Loucy (cell line): ENCODE results near the gene TRNT1.

Source experiments
- H2AFZ ChIP-seq: fragments of 200-600 bp; sonication (generic); 2 replicates; pipeline ENCODE4 v1.6.0; 2016; ENCODE audit warnings: antibody characterized with exemption, mild to moderate bottlenecking, low read length, moderate library complexity
- H3F3A ChIP-seq: fragments of 200-600 bp; 2 replicates; pipeline ENCODE4 v1.6.0; 2016; ENCODE audit warnings: antibody characterized with exemption, low read depth, mild to moderate bottlenecking
- H3K27me3 ChIP-seq: fragments of 200-600 bp; sonication (generic); 2 replicates; pipeline ENCODE4 v1.6.1; 2014; ENCODE audit warnings: low read length, mild to moderate bottlenecking; ENCODE audit not compliant: insufficient read depth, poor library complexity, severe bottlenecking
- H3K36me3 ChIP-seq: fragments of 200-600 bp; sonication (generic); 2 replicates; pipeline ENCODE4 v1.6.1; 2016; ENCODE audit warnings: low read length; ENCODE audit not compliant: insufficient read depth
- H3K4me1 ChIP-seq: fragments of 200-600 bp; sonication (generic); 2 replicates; pipeline ENCODE4 v1.5.1; 2014; ENCODE audit warnings: low read length, mild to moderate bottlenecking; ENCODE audit not compliant: insufficient read depth, poor library complexity, severe bottlenecking
- H3K4me2 ChIP-seq: fragments of 200-600 bp; sonication (generic); 2 replicates; pipeline ENCODE4 v1.6.0; 2014; ENCODE audit warnings: antibody characterized with exemption, low read length, low read depth, mild to moderate bottlenecking; ENCODE audit not compliant: poor library complexity, severe bottlenecking
- H3K4me3 ChIP-seq: fragments of 200-600 bp; sonication (generic); 2 replicates; pipeline ENCODE4 v1.5.1; 2014; ENCODE audit warnings: low read length, mild to moderate bottlenecking, mixed read lengths; ENCODE audit not compliant: poor library complexity, severe bottlenecking
- H3K79me2 ChIP-seq: fragments of 200-600 bp; sonication (generic); 2 replicates; pipeline ENCODE4 v1.6.1; 2014; ENCODE audit warnings: low read length; ENCODE audit not compliant: insufficient read depth
- H3K9ac ChIP-seq: fragments of 200-600 bp; sonication (generic); 2 replicates; pipeline ENCODE4 v1.6.0; 2014; ENCODE audit warnings: mild to moderate bottlenecking, low read depth, low read length, moderate library complexity; ENCODE audit not compliant: poor library complexity, severe bottlenecking
- H3K9me2 ChIP-seq: fragments of 200-600 bp; sonication (generic); replicated peaks from 2 replicates; pipeline ENCODE4 v1.6.1; 2016; ENCODE audit warnings: low read depth, low read length, mixed read lengths
- H3K9me3 ChIP-seq: fragments of 200-600 bp; sonication (generic); 2 replicates; pipeline ENCODE4 v1.6.1; 2014; ENCODE audit warnings: mild to moderate bottlenecking, antibody characterized with exemption, low read length, low read depth; ENCODE audit not compliant: insufficient read depth
- H4K20me1 ChIP-seq: fragments of 200-600 bp; sonication (generic); 2 replicates; pipeline ENCODE4 v1.6.0; 2014; ENCODE audit warnings: antibody characterized with exemption, low read length, mild to moderate bottlenecking; ENCODE audit not compliant: insufficient read depth, poor library complexity, severe bottlenecking
- EZH2phosphoT487 ChIP-seq: fragments of 200-600 bp; IDR thresholded peaks from 2 replicates; pipeline ENCODE4 v1.6.1; 2018; ENCODE audit warnings: antibody characterized with exemption, mild to moderate bottlenecking, moderate library complexity, borderline replicate concordance
- TF ChIP-seq, protein P1 (sequence below): fragments of 200-600 bp; sonication (generic); conservative IDR thresholded peaks from 2 replicates; pipeline ENCODE4 v1.5.1; 2014; ENCODE audit warnings: mild to moderate bottlenecking, antibody characterized with exemption, low read length

TRNT1 gene

DNA sequence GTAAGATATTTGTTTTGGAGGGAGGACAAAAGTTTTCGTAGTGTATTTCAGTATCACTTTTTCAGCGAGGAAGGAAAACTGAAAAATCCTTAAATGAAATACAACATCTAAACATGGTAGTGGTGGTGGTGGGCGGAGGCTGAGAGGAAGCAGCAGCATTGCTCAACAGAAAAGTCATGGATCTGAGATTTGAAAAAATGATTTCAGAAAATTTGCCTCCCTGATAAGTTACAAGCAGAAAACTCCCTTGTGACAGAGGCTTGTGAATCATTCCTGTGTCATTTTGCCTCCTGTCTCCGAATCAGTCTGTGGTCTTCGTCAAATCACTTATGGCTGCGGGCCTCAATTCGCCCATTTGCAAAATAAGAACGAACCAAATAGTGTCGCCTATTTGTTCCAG, 53.7 kb downstream of the TRNT1 start:
- Histone ChIP-seq H3K4me2 (no peak overlapping the region), H3K4me1 (peaks cover 43% of the 10 kb centered on the region), H4K20me1 (peaks cover 29% of the 10 kb centered on the region), H3K79me2 (peaks cover 40% of the 10 kb centered on the region), H3K9ac (no peak overlapping the region), H3K36me3 (no peaks in the 10 kb centered on the region), H3K9me2 (no peaks in the 10 kb centered on the region), H3K27me3 (no peaks in the 10 kb centered on the region), H3F3A (no peaks in the 10 kb centered on the region), H2AFZ (peak overlapping the region; percentile 93), H3K4me3 (no peak overlapping the region), H3K9me3 (no peaks in the 10 kb centered on the region)
- TF ChIP-seq, protein P1, sequence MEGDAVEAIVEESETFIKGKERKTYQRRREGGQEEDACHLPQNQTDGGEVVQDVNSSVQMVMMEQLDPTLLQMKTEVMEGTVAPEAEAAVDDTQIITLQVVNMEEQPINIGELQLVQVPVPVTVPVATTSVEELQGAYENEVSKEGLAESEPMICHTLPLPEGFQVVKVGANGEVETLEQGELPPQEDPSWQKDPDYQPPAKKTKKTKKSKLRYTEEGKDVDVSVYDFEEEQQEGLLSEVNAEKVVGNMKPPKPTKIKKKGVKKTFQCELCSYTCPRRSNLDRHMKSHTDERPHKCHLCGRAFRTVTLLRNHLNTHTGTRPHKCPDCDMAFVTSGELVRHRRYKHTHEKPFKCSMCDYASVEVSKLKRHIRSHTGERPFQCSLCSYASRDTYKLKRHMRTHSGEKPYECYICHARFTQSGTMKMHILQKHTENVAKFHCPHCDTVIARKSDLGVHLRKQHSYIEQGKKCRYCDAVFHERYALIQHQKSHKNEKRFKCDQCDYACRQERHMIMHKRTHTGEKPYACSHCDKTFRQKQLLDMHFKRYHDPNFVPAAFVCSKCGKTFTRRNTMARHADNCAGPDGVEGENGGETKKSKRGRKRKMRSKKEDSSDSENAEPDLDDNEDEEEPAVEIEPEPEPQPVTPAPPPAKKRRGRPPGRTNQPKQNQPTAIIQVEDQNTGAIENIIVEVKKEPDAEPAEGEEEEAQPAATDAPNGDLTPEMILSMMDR: no peak
- TF ChIP-seq EZH2phosphoT487: no peak

DNA sequence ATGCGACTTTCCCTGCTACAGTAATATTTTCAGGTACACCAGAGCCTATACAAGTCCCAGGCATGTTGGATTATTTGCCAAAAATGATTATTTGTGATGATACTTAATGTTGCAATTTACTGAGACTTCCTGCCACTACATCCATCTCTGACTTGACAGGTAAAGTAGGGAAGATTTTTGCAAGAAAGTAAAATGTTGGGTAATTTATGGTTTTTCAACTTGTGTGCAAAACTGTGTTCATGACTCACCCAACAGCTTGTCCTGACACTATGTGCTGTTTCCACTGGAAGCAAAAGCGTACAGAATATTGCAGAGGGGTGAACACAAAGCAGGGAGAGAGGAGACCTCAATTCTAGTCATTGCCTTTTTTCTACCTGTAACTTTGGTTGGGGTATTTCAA, 58.1 kb downstream of the TRNT1 start:
- Histone ChIP-seq H3K27me3 (no peaks in the 10 kb centered on the region), H3K79me2 (no peaks in the 10 kb centered on the region), H3K4me1 (peaks cover 17% of the 10 kb centered on the region), H4K20me1 (no peaks in the 10 kb centered on the region), H3K4me3 (no peak overlapping the region), H2AFZ (no peak overlapping the region), H3K9ac (no peak overlapping the region), H3K9me2 (no peaks in the 10 kb centered on the region), H3K9me3 (peaks cover 5% of the 10 kb centered on the region; the same call in 1 of the 2 replicates), H3K4me2 (no peak overlapping the region), H3K36me3 (no peaks in the 10 kb centered on the region), H3F3A (no peaks in the 10 kb centered on the region)
- TF ChIP-seq, protein P1: no peak
- no peak for TF ChIP-seq EZH2phosphoT487

DNA sequence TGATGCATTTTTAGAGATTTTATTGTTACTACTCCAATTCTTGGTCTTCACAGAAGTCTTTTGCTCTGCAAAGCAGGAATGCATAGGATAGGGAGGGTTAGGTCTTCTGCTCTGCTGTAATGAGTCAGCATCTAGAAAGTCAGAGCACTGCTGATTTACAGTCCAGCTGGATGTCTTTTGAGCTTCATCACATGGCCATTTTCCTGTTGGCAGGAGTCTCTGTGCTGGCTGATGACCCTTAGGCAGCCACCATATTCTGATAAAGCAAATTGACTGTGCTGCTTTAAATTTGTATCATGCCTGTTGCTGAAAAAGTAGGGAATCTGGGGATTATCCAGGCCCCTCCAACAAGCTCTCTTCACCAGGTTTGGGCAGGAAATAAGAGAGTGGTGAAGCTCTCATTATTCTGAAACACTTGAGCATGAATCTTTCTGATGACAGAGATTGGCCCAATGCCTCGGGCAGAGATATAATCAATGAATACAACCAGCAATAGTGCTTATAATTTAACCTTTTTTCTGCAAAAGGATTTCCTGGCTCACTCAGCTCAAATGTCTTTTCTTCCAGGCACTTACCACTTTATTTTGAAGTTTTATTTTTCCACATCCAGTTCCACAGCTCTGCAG, 62.5 kb downstream of the TRNT1 start:
- Histone ChIP-seq H3K9me2 (no peaks in the 10 kb centered on the region), H4K20me1 (no peaks in the 10 kb centered on the region), H2AFZ (0 out of 2 replicates have a peak overlapping the region, but pooled peaks have one; percentile 0), H3K27me3 (no peaks in the 10 kb centered on the region), H3K4me2 (peak overlapping the region; percentile 47), H3K4me1 (peaks cover 45% of the 10 kb centered on the region), H3K4me3 (peak overlapping the region; percentile 10), H3K79me2 (no peaks in the 10 kb centered on the region), H3K9ac (peak overlapping the region; percentile 12), H3K36me3 (no peaks in the 10 kb centered on the region), H3K9me3 (peaks cover 5% of the 10 kb centered on the region; the same call in 1 of the 2 replicates), H3F3A (peaks cover 6% of the 10 kb centered on the region)
- no peak for TF ChIP-seq EZH2phosphoT487
- TF ChIP-seq, protein P1: no peak
